Spleen (tissue), 11 donors: ENCODE data around the gene MFSD6L. TPM values are rescaled to one million over a fixed set of nuclear protein-coding genes. Genes with fewer than 3 reads are reported as not detected.
A peak's percentile ranks its signal among the peaks of the same experiment; 100 is the strongest.

ENCODE experiments used
- DNase-seq: peaks from one replicate; pipeline ENCODE4 v3.0.0-alpha.2; 2020
- H3K27ac ChIP-seq, 8 donors: fragments of 200-600 bp; sonication (generic) in 7 of 8; 1 replicate in 4 of 8; 2 replicates in 4 of 8; pipeline versions ENCODE4 v1.5.0 to v1.8.0; 2016 to 2021; ENCODE audit warnings: inconsistent platforms in 4 of 8, mild to moderate bottlenecking in 4 of 8, moderate library complexity in 1 of 8
- H3K27me3 ChIP-seq, 7 donors: fragments of 200-600 bp; sonication (generic) in 6 of 7; replicated peaks in 1 of 7; 1 replicate in 4 of 7; 2 replicates in 3 of 7; pipeline versions ENCODE4 v1.5.0 to v1.8.0; 2016 to 2021; ENCODE audit warnings: inconsistent platforms in 3 of 7, mild to moderate bottlenecking in 1 of 7
- H3K36me3 ChIP-seq, 6 donors: fragments of 200-600 bp; sonication (generic) in 5 of 6; 1 replicate in 4 of 6; 2 replicates in 2 of 6; pipeline versions ENCODE4 v1.5.0 to v1.8.0; 2016 to 2021; ENCODE audit warnings: inconsistent platforms in 2 of 6
- H3K4me1 ChIP-seq, 6 donors: fragments of 200-600 bp; sonication (generic) in 5 of 6; 1 replicate in 3 of 6; 2 replicates in 3 of 6; pipeline versions ENCODE4 v1.5.0 to v1.8.0; 2016 to 2021; ENCODE audit warnings: inconsistent platforms in 3 of 6
- H3K4me3 ChIP-seq, 8 donors: fragments of 200-600 bp; sonication (generic) in 7 of 8; 1 replicate in 4 of 8; 2 replicates in 4 of 8; pipeline versions ENCODE4 v1.5.0 to v1.8.0; 2016 to 2021; ENCODE audit warnings: inconsistent platforms in 4 of 8, mild to moderate bottlenecking in 4 of 8, moderate library complexity in 2 of 8
- H3K9me3 ChIP-seq, 8 donors: fragments of 200-600 bp; sonication (generic) in 7 of 8; 1 replicate in 4 of 8; 2 replicates in 4 of 8; pipeline versions ENCODE4 v1.5.0 to v1.8.0; 2016 to 2021; ENCODE audit warnings: inconsistent platforms in 4 of 8
- POLR2A ChIP-seq, 3 donors: fragments of 450-650 bp; IDR thresholded peaks; one replicate each; pipeline ENCODE4 v1.5.1; 2017; ENCODE audit warnings: antibody characterized with exemption in 3 of 3, mild to moderate bottlenecking in 1 of 3
- POLR2AphosphoS5 ChIP-seq, 3 donors: sonication (generic); formaldehyde crosslinking; IDR thresholded peaks; one replicate each; pipeline ENCODE4 v1.5.1; 2017; ENCODE audit warnings: antibody characterized with exemption in 3 of 3
- WGBS, 5 donors: extraction: QIAGEN DNeasy Blood & Tissue Kit in 3 of 5; methylation state at CpG; one replicate each; pipeline versions ENCODE4 v1.1.5 to v1.1.7; 2013 to 2018; 5-methylcytosine and 5-hydroxymethylcytosine counted together
- intact Hi-C: fragments of 100-400 bp; cut with DNase I; formaldehyde crosslinking; loops from one replicate; pipeline ENCODE4 v1.15.0; 2023; ENCODE audit warnings: low total_unique reads
- polyA plus RNA-seq, 3 donors: library from polyadenylated mRNA; stranded (reverse); fragments of 200-250 nt; gene quantifications; one replicate each; pipeline ENCODE4 v1.2.1, GENCODE V29; 2013
- total RNA-seq, 7 donors: library from RNA; depleted of rRNA in 3 of 7; stranded (reverse); fragments of >200 nt in 3 of 7; fragmentation: NEBNext Ultra II Directional in 4 of 7; extraction: Animal tissue kit (Norgen Biotek cat#: 25700) in 4 of 7; gene quantifications; one replicate each; pipeline versions ENCODE4 v1.1.0 to v1.2.1, GENCODE V29; 2016 to 2021
- TF ChIP-seq, protein P1 (sequence below), 11 experiments: fragments of 200-600 bp in 7 of 11; fragments of 450-650 bp in 4 of 11; sonication (generic) in 4 of 11; IDR thresholded peaks in 8 of 11; conservative IDR thresholded peaks in 3 of 11; 1 replicate in 7 of 11; 2 replicates in 4 of 11; pipeline versions ENCODE4 v1.4.0 to v1.8.0; 2016 to 2021; ENCODE audit warnings: antibody characterized with exemption in 11 of 11, inconsistent platforms in 4 of 11, mild to moderate bottlenecking in 1 of 11
- donor health status: healthy with polysubstance abuse.
- donor health status: DM: no; HTN: no; CAD: no; lungs with moderate emphysema.
- donor health status: DM: no; HTN: no; CAD: no.
- donor health status: Bipolar disorder and iron deficiency.
- donor health status: healthy.
- donor health status: DM: no; HTN: no; CAD: no.
- donor health status: DM: yes; HTN: yes; CAD: no.

Gene MFSD6L
- total and polyA plus RNA-seq, 10 donors = 0.12 to 1.0 (median 0.37) TPM

DNA sequence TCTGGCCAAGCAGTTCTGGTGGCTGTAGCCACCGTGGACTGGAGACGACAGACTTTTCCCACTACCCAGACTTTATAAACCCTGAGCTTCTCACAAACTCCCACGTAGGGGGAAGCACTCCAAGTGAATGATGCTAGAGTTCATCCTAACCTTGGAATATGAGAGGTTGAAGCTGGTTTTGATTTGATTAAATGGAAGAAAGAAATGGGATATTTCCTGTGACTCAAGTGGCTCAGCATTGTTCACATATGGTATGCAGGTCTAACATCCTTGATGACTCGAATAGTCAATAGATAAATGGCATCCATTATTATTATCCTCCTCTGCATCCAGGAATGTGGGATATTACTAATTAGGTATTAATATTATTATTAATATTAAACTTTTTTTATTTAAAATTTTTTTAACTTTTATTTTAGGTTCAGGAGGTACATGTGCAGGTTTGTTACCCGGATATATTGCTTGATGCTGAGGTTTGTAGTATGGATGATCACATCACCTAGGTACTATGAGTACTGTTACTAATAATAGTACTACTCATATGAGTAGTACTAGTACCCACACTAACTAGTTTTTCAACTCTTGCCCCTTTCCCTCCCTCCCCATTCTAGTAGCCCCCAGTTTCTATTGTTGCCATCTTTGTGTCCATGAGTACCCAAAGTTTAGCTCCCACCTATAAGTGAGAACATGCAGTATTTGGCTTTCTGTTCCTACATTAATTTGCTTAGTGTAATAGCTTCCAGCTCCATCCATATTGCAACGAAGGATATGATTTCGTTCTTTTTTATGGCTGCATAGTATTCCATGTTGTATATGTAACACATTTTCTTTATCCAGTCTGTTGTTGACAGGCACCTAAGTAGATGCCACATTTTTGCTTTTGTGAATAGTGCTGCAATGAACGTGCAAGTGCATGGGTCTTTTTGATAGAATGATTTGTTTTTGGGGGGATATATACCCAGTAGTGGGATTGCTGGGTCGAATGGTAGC lies 45.4 kb upstream of the MFSD6L start:
- peak overlapping the region in 1 of 8 donors; percentile 8 for H3K27ac ChIP-seq
- H3K4me1 ChIP-seq = peaks cover 0 to 16% (median 0%) of the 10 kb centered on the region in 6 donors
- no peak overlapping the region for H3K4me3 ChIP-seq
- 71 to 87% (median 82%) methylated on average over 9 of the region's 9 CpGs for WGBS, 5 donors
- H3K9me3 ChIP-seq = peaks cover 0 to 4% (median 0%) of the 10 kb centered on the region in 8 donors
- H3K36me3 ChIP-seq = peaks cover 0 to 17% (median 0%) of the 10 kb centered on the region in 6 donors
- no peaks in the 10 kb centered on the region for H3K27me3 ChIP-seq
- intact Hi-C loops = no loop called here
- no peak for DNase-seq
- TF ChIP-seq, protein P1, sequence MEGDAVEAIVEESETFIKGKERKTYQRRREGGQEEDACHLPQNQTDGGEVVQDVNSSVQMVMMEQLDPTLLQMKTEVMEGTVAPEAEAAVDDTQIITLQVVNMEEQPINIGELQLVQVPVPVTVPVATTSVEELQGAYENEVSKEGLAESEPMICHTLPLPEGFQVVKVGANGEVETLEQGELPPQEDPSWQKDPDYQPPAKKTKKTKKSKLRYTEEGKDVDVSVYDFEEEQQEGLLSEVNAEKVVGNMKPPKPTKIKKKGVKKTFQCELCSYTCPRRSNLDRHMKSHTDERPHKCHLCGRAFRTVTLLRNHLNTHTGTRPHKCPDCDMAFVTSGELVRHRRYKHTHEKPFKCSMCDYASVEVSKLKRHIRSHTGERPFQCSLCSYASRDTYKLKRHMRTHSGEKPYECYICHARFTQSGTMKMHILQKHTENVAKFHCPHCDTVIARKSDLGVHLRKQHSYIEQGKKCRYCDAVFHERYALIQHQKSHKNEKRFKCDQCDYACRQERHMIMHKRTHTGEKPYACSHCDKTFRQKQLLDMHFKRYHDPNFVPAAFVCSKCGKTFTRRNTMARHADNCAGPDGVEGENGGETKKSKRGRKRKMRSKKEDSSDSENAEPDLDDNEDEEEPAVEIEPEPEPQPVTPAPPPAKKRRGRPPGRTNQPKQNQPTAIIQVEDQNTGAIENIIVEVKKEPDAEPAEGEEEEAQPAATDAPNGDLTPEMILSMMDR (IDR thresholded peaks at IDR 0.05 in 8 of 11, conservative IDR thresholded peaks at IDR 0.05 in 3 of 11) = no peak
- TF ChIP-seq POLR2AphosphoS5 (IDR thresholded peaks at IDR 0.05) (no peak), POLR2A (IDR thresholded peaks at IDR 0.05) (no peak)

- Histone ChIP-seq H3K9me3 (peaks cover 0 to 4% (median 0%) of the 10 kb centered on the region in 8 donors), H3K36me3 (peaks cover 0 to 19% (median 0%) of the 10 kb centered on the region in 6 donors), H3K27me3 (peaks cover 0 to 6% (median 0%) of the 10 kb centered on the region in 7 donors), H3K4me3 (no peak overlapping the region), H3K27ac (peak overlapping the region in 1 of 8 donors; percentile 8), H3K4me1 (peaks cover 0 to 16% (median 0%) of the 10 kb centered on the region in 6 donors)
- intact Hi-C loops = no loop called here
- DNase-seq = no peak
- 21 to 54% (median 47%) methylated on average over 2 of the region's 2 CpGs for WGBS, 5 donors
- TF ChIP-seq POLR2A (IDR thresholded peaks at IDR 0.05) (no peak), POLR2AphosphoS5 (IDR thresholded peaks at IDR 0.05) (no peak)
- TF ChIP-seq, protein P1 (IDR thresholded peaks at IDR 0.05 in 8 of 11, conservative IDR thresholded peaks at IDR 0.05 in 3 of 11) = no peak
These were observed 44.2 kb upstream of the MFSD6L start for GRCh38 chr17:8843344-8843743.

DNA sequence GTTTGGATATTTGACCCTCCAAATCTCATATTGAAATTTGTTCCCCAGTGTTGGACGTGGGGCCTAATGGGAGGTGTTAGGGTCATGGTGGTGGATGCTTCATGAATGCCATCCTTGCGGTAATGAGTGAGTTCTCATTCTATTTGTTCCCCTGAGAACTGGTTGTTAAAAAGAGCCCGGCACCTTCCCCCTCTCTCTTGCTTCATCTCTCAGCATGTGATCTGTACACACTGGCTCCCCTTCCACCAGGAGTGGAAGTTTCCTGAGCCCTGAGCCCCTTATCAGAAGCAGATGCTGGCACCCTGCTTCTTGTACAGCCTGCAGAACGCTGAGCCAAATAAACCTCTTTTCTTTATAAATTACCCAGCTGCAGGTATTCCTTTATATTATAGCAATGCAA lies 42.7 kb upstream of the MFSD6L start:
- Histone ChIP-seq H3K9me3 (peaks cover 0 to 4% (median 0%) of the 10 kb centered on the region in 8 donors), H3K4me1 (peaks cover 0 to 16% (median 0%) of the 10 kb centered on the region in 6 donors), H3K4me3 (no peak overlapping the region), H3K27ac (no peak overlapping the region), H3K27me3 (peaks cover 0 to 12% (median 0%) of the 10 kb centered on the region in 7 donors), H3K36me3 (peaks cover 0 to 17% (median 0%) of the 10 kb centered on the region in 6 donors)
- DNase-seq = no peak
- TF ChIP-seq, protein P1 (IDR thresholded peaks at IDR 0.05 in 8 of 11, conservative IDR thresholded peaks at IDR 0.05 in 3 of 11) = no peak
- TF ChIP-seq POLR2A (IDR thresholded peaks at IDR 0.05) (no peak), POLR2AphosphoS5 (IDR thresholded peaks at IDR 0.05) (no peak)
- WGBS, 5 donors = 75 to 89% (median 81%) methylated on average over 4 of the region's 4 CpGs
- intact Hi-C loops = no loop called here

- H3K27me3 ChIP-seq = peaks cover 0 to 12% (median 0%) of the 10 kb centered on the region in 7 donors
- intact Hi-C loops = no loop called here
- no peaks in the 10 kb centered on the region for H3K9me3 ChIP-seq
- no peak for DNase-seq
- no peak overlapping the region for H3K27ac ChIP-seq
- H3K4me3 ChIP-seq = no peak overlapping the region
- TF ChIP-seq, protein P1 (IDR thresholded peaks at IDR 0.05 in 8 of 11, conservative IDR thresholded peaks at IDR 0.05 in 3 of 11) = no peak
- TF ChIP-seq POLR2AphosphoS5 (IDR thresholded peaks at IDR 0.05) (no peak), POLR2A (IDR thresholded peaks at IDR 0.05) (no peak)
- peaks cover 0 to 38% (median 0%) of the 10 kb centered on the region in 6 donors for H3K36me3 ChIP-seq
- H3K4me1 ChIP-seq = peaks cover 0 to 16% (median 0%) of the 10 kb centered on the region in 6 donors
- 71 to 94% (median 82%) methylated on average over 11 of the region's 11 CpGs for WGBS, 5 donors
These were observed 40.3 kb upstream of the MFSD6L start for GRCh38 chr17:8839410-8839935.
